Coronary artery (tissue), 2 donors: ENCODE data around the gene SERPINB10.

Source experiments
- DNase-seq: peaks from one replicate; pipeline ENCODE4 v3.0.0-alpha.2; 2017; ENCODE audit warnings: low spot score
- H3K27ac ChIP-seq, 2 donors: fragments of 200-600 bp; sonication (generic); one replicate each; pipeline ENCODE4 v1.5.1; 2016 to 2019
- H3K4me3 ChIP-seq: fragments of 200-600 bp; sonication (generic); 2 replicates; pipeline ENCODE4 v1.5.1; 2016; ENCODE audit warnings: mild to moderate bottlenecking, moderate library complexity
- CTCF ChIP-seq: fragments of 200-600 bp; sonication (generic); IDR thresholded peaks from one replicate; pipeline ENCODE4 v1.5.1; 2019; ENCODE audit warnings: antibody characterized with exemption

Gene SERPINB10

DNA sequence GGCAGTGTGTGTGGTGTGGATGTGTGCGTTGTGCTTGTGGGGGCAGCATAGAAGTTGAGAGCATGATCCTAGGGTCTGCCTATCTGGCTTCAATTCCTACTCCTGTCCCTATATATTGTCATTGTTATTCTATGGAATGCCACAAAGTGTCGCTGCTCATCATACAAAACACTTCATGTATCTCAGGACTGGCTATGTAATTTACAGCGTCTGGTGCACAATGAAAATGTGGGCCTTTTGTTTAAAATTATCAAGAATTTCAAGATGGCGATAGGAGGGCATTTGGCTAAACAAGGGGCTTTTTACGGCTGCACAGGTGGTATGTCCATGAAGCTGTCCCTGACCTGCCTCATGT is 16.8 kb upstream of the SERPINB10 start:
- H3K4me3 ChIP-seq: no peak overlapping the region
- TF ChIP-seq CTCF: no peak
- H3K27ac ChIP-seq: no peak overlapping the region
- DNase-seq: no peak

DNA sequence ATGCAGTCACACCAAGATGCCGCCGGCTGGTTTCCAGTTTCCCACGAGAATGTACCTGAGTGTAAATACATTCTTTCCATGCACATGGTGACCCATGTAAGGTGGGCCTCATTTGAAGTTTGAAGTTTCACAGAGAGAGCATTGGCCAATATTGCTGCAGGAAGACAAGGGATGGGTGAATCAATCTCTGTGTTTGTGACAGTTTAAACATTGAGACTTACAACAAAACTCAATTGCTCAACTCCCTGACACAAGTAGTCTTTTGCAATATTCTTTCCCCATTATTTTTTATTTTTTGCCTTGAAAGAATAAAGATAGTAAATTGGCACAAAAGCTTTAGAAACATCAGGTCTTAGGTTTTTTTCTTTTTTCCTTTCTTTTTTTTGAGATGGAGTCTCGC is 15.2 kb upstream of the SERPINB10 start:
- Histone ChIP-seq H3K4me3 (no peak overlapping the region), H3K27ac (no peak overlapping the region)
- TF ChIP-seq CTCF: no peak
- DNase-seq: no peak

GRCh38 chr18:63894106-63894772 is 13.5 kb upstream of the SERPINB10 start:
- no peak overlapping the region for H3K27ac ChIP-seq

GRCh38 chr18:63895190-63895589 is 12.6 kb upstream of the SERPINB10 start:
- H3K27ac ChIP-seq: no peak overlapping the region
- DNase-seq: no peak

More at GRCh38 chr18:63894106-63894772, 13.5 kb upstream of the SERPINB10 start:
- no peak for TF ChIP-seq CTCF
- H3K4me3 ChIP-seq: no peak overlapping the region
- DNase-seq: no peak

GRCh38 chr18:63897072-63897471 is 10.7 kb upstream of the SERPINB10 start:
- Histone ChIP-seq H3K27ac (no peak overlapping the region), H3K4me3 (no peak overlapping the region)
- DNase-seq: no peak
- no peak for TF ChIP-seq CTCF

More at GRCh38 chr18:63895190-63895589, 12.6 kb upstream of the SERPINB10 start:
- no peak overlapping the region for H3K4me3 ChIP-seq
- no peak for TF ChIP-seq CTCF

DNA sequence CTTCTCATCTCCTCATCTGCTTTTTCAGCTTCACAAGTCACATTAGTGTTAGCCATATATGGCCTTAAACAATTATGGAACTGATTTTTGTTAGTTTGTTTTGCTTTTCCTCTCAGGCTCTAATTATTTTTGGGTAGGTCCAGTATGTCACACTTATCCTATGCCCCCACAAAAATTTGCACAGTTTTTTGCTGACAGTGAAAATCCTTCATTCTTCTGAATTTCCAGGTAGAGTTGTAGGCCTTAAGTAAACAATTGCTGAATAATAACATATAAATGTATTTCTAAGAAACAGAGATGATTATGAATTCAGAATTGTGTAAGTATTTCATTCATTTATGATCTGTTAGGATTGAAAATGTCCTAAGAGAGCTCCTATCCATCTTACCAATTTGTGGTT is 8.6 kb upstream of the SERPINB10 start:
- Histone ChIP-seq H3K27ac (no peak overlapping the region), H3K4me3 (no peak overlapping the region)
- no peak for TF ChIP-seq CTCF
- DNase-seq: no peak

DNA sequence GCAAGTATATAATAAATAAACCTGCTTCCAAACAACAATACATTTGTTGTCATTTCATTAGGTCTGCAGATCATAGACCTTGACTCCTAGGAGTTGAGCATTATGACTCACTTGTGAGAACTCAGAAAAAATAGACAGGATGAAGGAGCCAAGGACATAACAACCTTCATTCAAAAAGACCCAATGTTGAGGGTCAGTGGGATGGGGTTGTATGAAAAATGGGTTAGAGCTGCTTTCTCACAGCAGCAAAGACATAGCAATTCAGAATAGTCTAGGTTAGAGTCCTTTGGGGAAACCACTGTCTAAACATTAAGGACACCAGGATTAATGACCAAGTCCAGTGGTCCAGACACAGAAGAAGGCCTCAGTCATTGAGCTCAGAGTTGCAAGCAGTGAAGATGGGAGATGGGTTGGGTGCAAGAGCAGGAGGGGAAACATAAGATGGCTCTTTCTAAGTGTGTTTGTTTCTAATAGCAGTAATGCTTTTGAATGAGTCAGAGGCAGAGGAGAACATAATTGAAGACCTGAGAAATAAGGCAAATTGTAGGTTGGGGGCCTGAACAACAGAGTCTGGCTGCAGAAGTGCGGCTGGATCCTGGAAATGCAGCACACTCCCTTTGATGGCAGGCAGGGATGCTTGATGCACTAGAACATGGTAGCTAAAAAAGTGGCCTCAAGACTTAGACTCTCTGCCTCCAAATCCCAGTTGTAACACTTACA is 3.7 kb upstream of the SERPINB10 start:
- Histone ChIP-seq H3K4me3 (no peak overlapping the region), H3K27ac (no peak overlapping the region)
- no peak for DNase-seq
- no peak for TF ChIP-seq CTCF
